Measurements from ENCODE around the gene TOX4.
A peak's percentile ranks its signal among the peaks of the same experiment; 100 is the strongest.
"Not testable (repeated sequence)": the region's sequence is repeated elsewhere in the genome, so short reads cannot be mapped to it uniquely, and the experiment has no call there.

The TOX4 gene

GRCh38 chr14:21476925-21477681, at the start of gene TOX4, which contains the start of gene RAB2B:
Gene TOX4, plus strand, starts transcription at chr14:21477195. Its CDS starts 84 bp downstream, at chr14:21477279.
Gene RAB2B, minus strand, starts transcription at chr14:21476959. Its CDS starts 87 bp downstream, at chr14:21476872.
- DNase-seq: peak; percentile 99

- no peak for DNase-seq
These were observed 48.1 kb upstream of the TOX4 start for GRCh38 chr14:21428930-21429329.

- no peak for DNase-seq
These were observed 45.9 kb upstream of the TOX4 start for GRCh38 chr14:21431126-21431525.

- DNase-seq: peak; percentile 3
These were observed 40.4 kb upstream of the TOX4 start for GRCh38 chr14:21436567-21437062.

- DNase-seq: peak; percentile 99
These were observed 39.7 kb upstream of the TOX4 start for GRCh38 chr14:21437063-21437901.

GRCh38 chr14:21440859-21441258, 36.1 kb upstream of the TOX4 start:
- DNase-seq: no peak

- DNase-seq: not testable (repeated sequence)
These were observed 34.3 kb upstream of the TOX4 start for GRCh38 chr14:21442657-21443056.

GRCh38 chr14:21449899-21450216, 27.1 kb upstream of the TOX4 start:
- no peak for DNase-seq

GRCh38 chr14:21454843-21455544, 22.0 kb upstream of the TOX4 start:
- peak; percentile 51 for DNase-seq

GRCh38 chr14:21455592-21455911, 21.4 kb upstream of the TOX4 start:
- DNase-seq: no peak

GRCh38 chr14:21455912-21456667, 20.9 kb upstream of the TOX4 start, which contains the start of gene CHD8:
Gene CHD8, minus strand, starts transcription at chr14:21456123. Its CDS starts 24,480 bp downstream, at chr14:21431643.
- peak; percentile 99 for DNase-seq

GRCh38 chr14:21467616-21468015, 9.4 kb upstream of the TOX4 start:
- no peak for DNase-seq

GRCh38 chr14:21475767-21476522, 1.1 kb upstream of the TOX4 start:
- DNase-seq: no peak

GRCh38 chr14:21476523-21476924, 471 bp upstream of the TOX4 start:
- DNase-seq: no peak

- no peak for DNase-seq
These were observed 9.7 kb downstream of the TOX4 start for GRCh38 chr14:21486640-21487087.

- no peak for DNase-seq
These were observed 18.1 kb downstream of the TOX4 start for GRCh38 chr14:21494902-21495762.

GRCh38 chr14:21496453-21496852, 19.5 kb downstream of the TOX4 start:
- no peak for DNase-seq

GRCh38 chr14:21498540-21499526, 21.8 kb downstream of the TOX4 start:
- peak; percentile 71 for DNase-seq

GRCh38 chr14:21501568-21501967, 24.6 kb downstream of the TOX4 start:
- no peak for DNase-seq
